ENCODE measurements around the gene GRHPR. TPM values are rescaled to one million over a fixed set of nuclear protein-coding genes. Genes with fewer than 3 reads are reported as not detected.
A peak's percentile ranks its signal among the peaks of the same experiment; 100 is the strongest.

GRHPR gene
- total RNA-seq, 1 donor from 2014 or later = 77.4 TPM

- no peak overlapping the region for H3K4me3 Mint-ChIP-seq (ENCODE audit: low read depth)
- DNase-seq (ENCODE audit: low spot score) = no peak
Measured at GRCh38 chr9:37406603-37407401, 15.7 kb upstream of the GRHPR start.

DNA sequence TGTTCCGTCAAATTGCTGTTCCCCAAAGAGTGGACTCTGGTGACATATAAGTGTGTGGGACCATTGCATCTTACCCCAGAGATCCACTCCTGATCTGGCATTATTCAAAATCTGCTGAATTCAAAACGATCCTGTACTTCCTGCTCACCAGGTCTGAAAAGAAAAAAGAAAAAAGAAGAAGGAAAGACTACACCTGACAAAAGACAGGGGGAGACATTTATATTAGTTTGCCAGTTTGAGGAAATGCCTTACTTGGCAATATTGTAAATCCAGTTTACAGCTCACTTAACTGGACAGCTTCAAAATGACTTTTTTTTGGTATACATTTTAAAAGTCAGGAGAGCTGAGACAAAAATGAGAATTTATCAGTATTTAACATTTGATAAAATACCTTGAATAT, 15.0 kb upstream of the GRHPR start:
- Mint-ChIP-seq H3K27me3 (ENCODE audit: low read depth) (peaks cover 2% of the 10 kb centered on the region), H3K9me3 (no peaks in the 10 kb centered on the region), H3K27ac (no peak overlapping the region), H3K4me3 (ENCODE audit: low read depth) (no peak overlapping the region), H3K4me1 (ENCODE audit: low read depth) (peaks cover 26% of the 10 kb centered on the region), H3K36me3 (ENCODE audit: low read depth) (no peaks in the 10 kb centered on the region)
- no peak for DNase-seq (ENCODE audit: low spot score)
- intact Hi-C loops (cut with micrococcal nuclease) = no loop called here

More at GRCh38 chr9:37406603-37407401, 15.7 kb upstream of the GRHPR start:
- no peaks in the 10 kb centered on the region for H3K9me3 Mint-ChIP-seq
- no peak overlapping the region for H3K27ac Mint-ChIP-seq
- H3K4me1 Mint-ChIP-seq (ENCODE audit: low read depth) = peaks cover 23% of the 10 kb centered on the region
- H3K36me3 Mint-ChIP-seq (ENCODE audit: low read depth) = no peaks in the 10 kb centered on the region
- intact Hi-C loops (cut with micrococcal nuclease) = no loop called here
- H3K27me3 Mint-ChIP-seq (ENCODE audit: low read depth) = peaks cover 2% of the 10 kb centered on the region

- Mint-ChIP-seq H3K4me1 (ENCODE audit: low read depth) (peaks cover 26% of the 10 kb centered on the region), H3K36me3 (ENCODE audit: low read depth) (no peaks in the 10 kb centered on the region), H3K4me3 (ENCODE audit: low read depth) (no peak overlapping the region), H3K9me3 (no peaks in the 10 kb centered on the region), H3K27me3 (ENCODE audit: low read depth) (no peaks in the 10 kb centered on the region), H3K27ac (peak overlapping the region; percentile 17)
- intact Hi-C loops (cut with micrococcal nuclease) = no loop called here
- DNase-seq (ENCODE audit: low spot score) = peak; percentile 54
Measured at GRCh38 chr9:37408933-37409710, 13.4 kb upstream of the GRHPR start.

DNA sequence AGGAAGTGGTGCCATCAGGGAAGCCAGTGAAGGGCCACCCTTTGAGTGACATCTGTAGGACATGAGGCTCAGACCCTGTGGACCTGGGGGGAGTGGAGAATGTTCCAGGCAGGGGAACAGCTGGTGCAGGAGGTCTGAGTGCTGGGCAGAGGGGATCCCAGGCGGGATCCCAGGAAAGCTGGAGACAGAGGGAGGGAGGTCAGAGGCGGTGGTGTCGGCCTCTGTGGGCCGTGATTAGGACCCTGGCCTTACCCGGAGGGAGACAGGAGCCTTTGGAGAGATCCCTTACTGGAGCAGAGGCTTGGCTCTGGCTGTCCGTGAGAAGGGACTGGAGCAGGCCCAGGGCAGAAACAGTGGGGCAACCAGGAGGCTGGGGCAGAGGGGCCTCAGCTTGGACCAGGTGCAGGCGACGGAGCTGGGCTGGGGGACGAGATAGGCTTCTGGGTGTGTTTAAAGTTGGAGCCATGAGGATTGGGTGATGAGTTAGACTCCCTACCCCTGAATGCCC, 12.1 kb upstream of the GRHPR start:
- DNase-seq (ENCODE audit: low spot score) = no peak
- no peaks in the 10 kb centered on the region for H3K9me3 Mint-ChIP-seq
- no peak overlapping the region for H3K27ac Mint-ChIP-seq
- no peaks in the 10 kb centered on the region for H3K36me3 Mint-ChIP-seq (ENCODE audit: low read depth)
- no peak overlapping the region for H3K4me3 Mint-ChIP-seq (ENCODE audit: low read depth)
- peaks cover 31% of the 10 kb centered on the region for H3K4me1 Mint-ChIP-seq (ENCODE audit: low read depth)
- intact Hi-C loops (cut with micrococcal nuclease) = no loop called here
- no peaks in the 10 kb centered on the region for H3K27me3 Mint-ChIP-seq (ENCODE audit: low read depth)

- no peak overlapping the region for H3K4me3 Mint-ChIP-seq (ENCODE audit: low read depth)
- no peaks in the 10 kb centered on the region for H3K9me3 Mint-ChIP-seq
- DNase-seq (ENCODE audit: low spot score) = no peak
- no peaks in the 10 kb centered on the region for H3K27me3 Mint-ChIP-seq (ENCODE audit: low read depth)
- H3K4me1 Mint-ChIP-seq (ENCODE audit: low read depth) = peaks cover 32% of the 10 kb centered on the region
- peak overlapping the region; percentile 67 for H3K27ac Mint-ChIP-seq
- H3K36me3 Mint-ChIP-seq (ENCODE audit: low read depth) = no peaks in the 10 kb centered on the region
- intact Hi-C loops (cut with micrococcal nuclease) = no loop called here
Measured at GRCh38 chr9:37410969-37411785, 11.3 kb upstream of the GRHPR start.

GRCh38 chr9:37412431-37413151, 9.9 kb upstream of the GRHPR start:
- Mint-ChIP-seq H3K27me3 (ENCODE audit: low read depth) (no peaks in the 10 kb centered on the region), H3K4me3 (ENCODE audit: low read depth) (no peak overlapping the region), H3K36me3 (ENCODE audit: low read depth) (no peaks in the 10 kb centered on the region), H3K4me1 (ENCODE audit: low read depth) (peaks cover 30% of the 10 kb centered on the region), H3K27ac (no peak overlapping the region), H3K9me3 (no peaks in the 10 kb centered on the region)
- no peak for DNase-seq (ENCODE audit: low spot score)
- intact Hi-C loops (cut with micrococcal nuclease) = no loop called here

GRCh38 chr9:37413311-37413710, 9.2 kb upstream of the GRHPR start:
- intact Hi-C loops (cut with micrococcal nuclease) = no loop called here

GRCh38 chr9:37414503-37414943, 8.0 kb upstream of the GRHPR start:
- H3K27ac Mint-ChIP-seq = no peak overlapping the region
- H3K4me3 Mint-ChIP-seq (ENCODE audit: low read depth) = no peak overlapping the region
- H3K27me3 Mint-ChIP-seq (ENCODE audit: low read depth) = no peaks in the 10 kb centered on the region
- no peaks in the 10 kb centered on the region for H3K36me3 Mint-ChIP-seq (ENCODE audit: low read depth)
- no peak for DNase-seq (ENCODE audit: low spot score)
- no peaks in the 10 kb centered on the region for H3K9me3 Mint-ChIP-seq
- H3K4me1 Mint-ChIP-seq (ENCODE audit: low read depth) = peaks cover 23% of the 10 kb centered on the region
- intact Hi-C loops (cut with micrococcal nuclease) = no loop called here

More at GRCh38 chr9:37413311-37413710, 9.2 kb upstream of the GRHPR start:
- Mint-ChIP-seq H3K4me1 (ENCODE audit: low read depth) (peaks cover 30% of the 10 kb centered on the region), H3K4me3 (ENCODE audit: low read depth) (no peak overlapping the region), H3K36me3 (ENCODE audit: low read depth) (no peaks in the 10 kb centered on the region), H3K27me3 (ENCODE audit: low read depth) (no peaks in the 10 kb centered on the region), H3K27ac (no peak overlapping the region), H3K9me3 (no peaks in the 10 kb centered on the region)
- DNase-seq (ENCODE audit: low spot score) = no peak

DNA sequence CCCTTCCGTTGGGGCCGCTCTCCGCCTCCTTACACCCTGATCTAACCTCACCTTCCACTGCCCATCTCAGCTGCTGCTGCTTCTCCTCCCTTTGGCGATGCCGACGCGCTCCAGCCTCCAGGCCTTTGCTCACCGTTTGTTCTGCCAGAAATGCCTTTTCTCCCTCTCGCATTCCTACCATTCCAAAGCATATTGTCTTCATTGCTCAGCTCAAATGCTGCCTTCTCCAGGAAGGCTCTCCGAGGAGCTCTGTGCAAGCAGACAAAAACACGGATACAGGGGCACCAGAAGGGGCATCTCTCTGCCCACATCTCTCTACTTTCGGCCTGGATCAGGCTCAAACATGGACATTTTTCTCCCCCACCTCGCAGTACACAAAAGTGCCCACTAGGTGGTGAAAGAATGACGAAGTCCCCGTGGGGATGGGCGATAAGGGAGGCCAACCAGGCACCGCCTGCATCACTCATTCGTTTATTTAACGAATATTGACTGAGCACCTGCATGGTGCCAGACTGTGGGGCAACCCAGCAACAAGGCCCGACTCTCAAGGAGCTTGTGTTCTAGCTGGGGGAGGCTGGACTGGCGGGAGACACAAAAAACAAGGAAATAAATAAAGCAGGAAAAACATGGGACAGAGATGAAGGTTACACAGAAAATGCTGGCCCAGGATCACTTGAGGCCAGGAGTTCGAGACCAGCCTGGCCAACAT, 7.3 kb upstream of the GRHPR start:
- DNase-seq (ENCODE audit: low spot score) = peak; percentile 70
- Mint-ChIP-seq H3K4me1 (ENCODE audit: low read depth) (peaks cover 20% of the 10 kb centered on the region), H3K9me3 (no peaks in the 10 kb centered on the region), H3K27ac (peak overlapping the region; percentile 62), H3K36me3 (ENCODE audit: low read depth) (no peaks in the 10 kb centered on the region), H3K4me3 (ENCODE audit: low read depth) (no peak overlapping the region), H3K27me3 (ENCODE audit: low read depth) (no peaks in the 10 kb centered on the region)
- intact Hi-C loops (cut with micrococcal nuclease) = no loop called here

GRCh38 chr9:37417252-37417803, 5.2 kb upstream of the GRHPR start:
- Mint-ChIP-seq H3K9me3 (no peaks in the 10 kb centered on the region), H3K27me3 (ENCODE audit: low read depth) (no peaks in the 10 kb centered on the region), H3K4me3 (ENCODE audit: low read depth) (no peak overlapping the region), H3K4me1 (ENCODE audit: low read depth) (peaks cover 11% of the 10 kb centered on the region), H3K27ac (no peak overlapping the region), H3K36me3 (ENCODE audit: low read depth) (no peaks in the 10 kb centered on the region)
- intact Hi-C loops (cut with micrococcal nuclease) = no loop called here
- DNase-seq (ENCODE audit: low spot score) = no peak

GRCh38 chr9:37417857-37418618, 4.5 kb upstream of the GRHPR start:
- H3K27ac Mint-ChIP-seq = no peak overlapping the region
- peaks cover 4% of the 10 kb centered on the region for H3K36me3 Mint-ChIP-seq (ENCODE audit: low read depth)
- no peaks in the 10 kb centered on the region for H3K27me3 Mint-ChIP-seq (ENCODE audit: low read depth)
- H3K4me1 Mint-ChIP-seq (ENCODE audit: low read depth) = peaks cover 12% of the 10 kb centered on the region
- no peaks in the 10 kb centered on the region for H3K9me3 Mint-ChIP-seq
- no peak overlapping the region for H3K4me3 Mint-ChIP-seq (ENCODE audit: low read depth)
- intact Hi-C loops (cut with micrococcal nuclease) = no loop called here
- no peak for DNase-seq (ENCODE audit: low spot score)
